GM18498 (cell line): ENCODE measurements around the gene HIGD1A.

ENCODE experiments used
- ATAC-seq: cut with Tn5 transposase; IDR thresholded peaks from one replicate; pipeline ENCODE4 v1.9.1; 2021; ENCODE audit warnings: mild to moderate bottlenecking, moderate library complexity; ENCODE audit not compliant: unreplicated experiment

HIGD1A gene

DNA sequence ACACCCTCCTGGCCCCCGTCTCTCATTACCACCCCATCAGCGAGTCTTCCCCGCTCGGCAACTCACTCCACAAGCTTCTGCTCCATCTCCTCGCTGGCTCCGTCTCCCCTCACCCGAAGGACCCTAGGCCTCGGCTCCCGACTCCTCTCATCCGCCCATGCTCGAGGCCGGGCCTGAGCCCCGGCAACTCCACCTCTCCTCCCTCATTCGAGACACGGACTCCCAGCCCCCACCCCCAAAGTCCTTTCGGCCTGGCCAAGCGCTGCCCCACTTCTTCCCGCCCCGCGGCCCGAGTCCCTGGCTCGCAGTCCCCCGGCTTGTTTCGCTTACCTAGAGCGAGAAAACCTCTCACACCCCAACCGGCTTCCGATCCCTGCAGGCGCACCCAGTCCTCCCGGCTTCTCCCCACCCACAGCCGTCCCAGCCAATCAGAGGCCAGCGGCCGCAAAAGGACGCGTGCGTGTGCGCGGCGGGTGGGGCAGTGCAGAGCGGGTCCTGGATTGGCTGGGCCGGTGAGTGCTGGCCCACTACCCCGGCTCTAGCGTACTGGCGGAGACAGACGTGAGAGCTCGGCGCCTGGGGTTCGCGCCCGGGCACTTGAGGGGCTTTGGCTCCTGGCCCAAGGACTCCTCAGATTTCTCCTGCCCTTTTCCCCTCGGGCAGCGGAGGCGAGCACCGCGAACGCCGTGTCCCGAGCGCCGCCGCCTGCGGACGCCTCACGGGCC lies at the start of gene HIGD1A:
HIGD1A (minus strand) TSS at position 385 of the 725 bp plus-strand sequence. CDS start 10,237 bp downstream, outside the sequence.
- peak; percentile 99 for ATAC-seq

DNA sequence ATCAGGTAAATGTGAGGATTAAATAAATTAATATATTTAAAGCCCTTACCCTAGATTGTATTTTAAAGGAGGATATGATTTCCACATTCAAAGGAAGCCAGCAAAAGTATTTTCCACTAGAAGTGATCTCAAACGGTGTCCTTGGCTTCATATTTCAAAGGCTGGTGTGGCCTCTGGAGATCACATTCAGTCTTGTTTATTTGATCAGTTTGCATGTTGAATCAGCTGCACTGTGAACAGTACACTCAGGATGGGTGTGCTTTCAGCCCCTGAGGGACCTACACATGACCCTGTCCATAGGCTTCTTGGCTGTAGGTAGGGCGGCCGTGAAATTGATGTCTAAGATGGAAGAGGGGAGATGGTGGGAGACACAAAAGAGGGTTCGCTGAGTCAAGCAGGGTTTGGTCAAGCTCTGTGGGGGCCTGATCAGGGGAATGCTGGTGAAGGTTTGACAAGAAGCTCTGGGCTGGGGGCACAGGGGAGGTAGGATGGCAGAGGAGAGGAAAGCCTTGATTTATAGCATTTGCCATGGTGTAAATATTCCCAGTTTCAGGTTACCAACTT lies 49.5 kb upstream of the HIGD1A start:
- ATAC-seq, result no peak

DNA sequence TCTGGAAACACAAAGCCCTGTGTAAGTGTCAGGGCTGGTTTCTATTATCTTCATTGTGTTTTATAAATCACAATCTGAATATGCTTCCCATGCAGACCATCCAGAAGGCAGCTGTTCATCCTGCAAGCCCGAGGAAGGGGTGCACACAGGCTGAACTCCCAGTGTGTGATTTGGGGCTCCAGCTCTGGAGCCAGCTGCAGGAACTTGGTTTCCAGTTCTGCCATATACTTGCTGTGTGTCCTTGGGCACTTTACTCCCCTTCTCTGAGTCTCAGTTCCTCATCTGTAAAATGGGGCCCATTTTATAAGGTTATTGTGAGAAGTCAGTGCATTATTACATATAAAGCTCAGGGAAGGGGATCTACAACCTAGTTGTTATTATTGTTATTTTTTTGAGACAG lies 48.8 kb upstream of the HIGD1A start:
- ATAC-seq, result no peak

DNA sequence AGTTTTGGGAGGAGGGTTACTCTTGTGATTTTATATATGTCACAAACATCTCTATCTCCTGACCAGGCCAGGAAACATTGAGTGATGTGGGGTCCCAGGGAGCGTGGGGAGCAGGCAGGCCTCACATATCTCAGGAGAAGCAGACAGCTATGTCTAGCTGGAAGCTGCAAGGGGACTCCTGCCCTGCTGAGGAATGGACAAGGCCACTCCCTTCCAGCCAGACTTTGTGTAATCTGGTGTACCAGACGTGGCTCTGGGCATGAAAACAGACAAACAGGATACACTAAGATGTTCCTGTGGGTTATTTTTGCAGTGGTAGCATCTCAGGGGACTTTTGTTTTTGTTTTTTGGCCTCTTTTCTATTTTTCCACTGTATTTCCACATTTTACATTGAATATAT lies 48.2 kb upstream of the HIGD1A start:
- no peak for ATAC-seq

DNA sequence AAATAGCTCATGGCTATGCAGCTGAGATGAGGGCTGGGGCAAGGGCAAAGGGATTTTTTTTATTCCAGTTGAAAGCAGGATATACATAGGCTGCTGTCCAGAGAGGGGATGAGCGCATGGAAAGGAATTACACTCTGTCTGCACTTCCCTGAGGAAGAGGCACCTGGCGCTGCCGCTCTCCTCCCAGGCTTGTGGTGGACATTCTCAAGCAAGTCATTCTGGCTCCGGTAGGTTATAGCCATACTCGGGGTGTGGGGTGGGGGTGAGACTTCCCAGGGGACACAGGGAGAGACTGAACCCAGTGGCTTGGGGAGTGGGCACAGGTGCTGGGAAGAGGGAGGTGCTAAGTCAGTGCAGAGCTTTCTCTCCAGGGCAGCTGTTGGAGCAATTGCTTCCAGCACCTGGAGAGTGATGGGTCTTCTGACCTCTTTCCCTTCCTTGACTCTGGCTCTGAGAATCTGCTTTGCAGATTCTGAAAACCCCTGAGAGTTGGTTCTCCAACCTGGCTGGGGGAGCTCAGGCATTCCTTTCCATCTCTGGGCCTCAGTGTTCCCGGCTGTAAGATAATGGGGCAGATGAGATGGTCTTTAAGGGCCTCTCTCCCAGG lies 47.0 kb upstream of the HIGD1A start:
- ATAC-seq, result no peak

DNA sequence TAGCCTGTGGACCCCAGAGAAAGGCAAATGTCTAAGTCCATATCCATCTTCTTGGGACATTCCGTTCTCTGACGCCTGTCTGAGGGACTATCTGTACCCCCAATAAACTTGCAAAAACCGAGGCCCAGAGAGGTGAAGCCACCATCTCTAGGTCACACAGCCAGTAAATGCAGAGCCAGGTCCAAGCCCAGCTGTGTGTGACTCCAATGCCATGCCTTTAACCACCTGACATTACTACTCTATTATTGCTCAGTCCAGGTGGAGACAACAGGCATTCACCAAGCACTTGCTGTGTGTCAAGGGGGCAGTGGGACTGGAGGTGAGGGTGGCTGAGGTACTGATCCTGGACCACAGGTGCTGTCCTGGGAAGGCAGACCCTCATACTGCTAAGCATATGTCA lies 46.0 kb upstream of the HIGD1A start:
- no peak for ATAC-seq

DNA sequence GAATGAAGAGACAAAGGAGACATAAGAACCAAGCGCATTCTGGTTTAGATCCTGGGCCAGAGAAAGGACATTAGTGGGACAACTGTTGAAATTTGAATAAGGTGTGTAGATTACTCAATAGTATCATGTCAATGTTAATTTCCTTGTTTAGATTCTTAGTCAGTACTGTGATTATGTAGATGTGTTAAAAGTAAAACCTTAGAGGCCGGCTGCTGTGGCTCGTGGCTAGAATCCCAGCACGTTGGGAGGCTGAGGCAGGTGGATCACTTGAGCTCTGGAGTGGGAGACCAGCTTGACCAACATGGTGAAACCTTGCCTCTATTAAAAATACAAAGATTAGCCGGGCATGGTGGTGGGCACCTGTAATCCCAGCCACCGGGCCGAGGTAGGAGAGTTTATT lies 44.7 kb upstream of the HIGD1A start:
- no peak for ATAC-seq

DNA sequence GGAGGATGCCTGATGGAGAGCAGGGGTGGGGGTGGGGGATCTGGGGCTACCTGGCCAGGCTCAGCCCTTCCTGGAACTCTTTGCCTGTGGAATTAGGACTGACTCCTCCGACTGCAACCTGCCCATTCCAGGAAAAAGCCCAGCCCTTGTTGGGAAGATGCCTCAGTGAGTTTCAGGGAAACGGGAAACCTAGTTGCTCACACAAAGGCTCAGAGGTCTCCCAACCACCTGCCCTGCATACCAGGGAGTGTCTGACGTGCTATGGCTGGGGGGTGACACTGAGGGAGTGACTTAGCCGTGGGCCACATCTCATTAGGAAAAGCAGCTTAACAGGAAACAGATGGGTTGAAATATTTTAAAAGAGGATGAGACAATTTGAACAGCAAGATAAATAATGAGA lies 43.4 kb upstream of the HIGD1A start:
- ATAC-seq, result no peak

DNA sequence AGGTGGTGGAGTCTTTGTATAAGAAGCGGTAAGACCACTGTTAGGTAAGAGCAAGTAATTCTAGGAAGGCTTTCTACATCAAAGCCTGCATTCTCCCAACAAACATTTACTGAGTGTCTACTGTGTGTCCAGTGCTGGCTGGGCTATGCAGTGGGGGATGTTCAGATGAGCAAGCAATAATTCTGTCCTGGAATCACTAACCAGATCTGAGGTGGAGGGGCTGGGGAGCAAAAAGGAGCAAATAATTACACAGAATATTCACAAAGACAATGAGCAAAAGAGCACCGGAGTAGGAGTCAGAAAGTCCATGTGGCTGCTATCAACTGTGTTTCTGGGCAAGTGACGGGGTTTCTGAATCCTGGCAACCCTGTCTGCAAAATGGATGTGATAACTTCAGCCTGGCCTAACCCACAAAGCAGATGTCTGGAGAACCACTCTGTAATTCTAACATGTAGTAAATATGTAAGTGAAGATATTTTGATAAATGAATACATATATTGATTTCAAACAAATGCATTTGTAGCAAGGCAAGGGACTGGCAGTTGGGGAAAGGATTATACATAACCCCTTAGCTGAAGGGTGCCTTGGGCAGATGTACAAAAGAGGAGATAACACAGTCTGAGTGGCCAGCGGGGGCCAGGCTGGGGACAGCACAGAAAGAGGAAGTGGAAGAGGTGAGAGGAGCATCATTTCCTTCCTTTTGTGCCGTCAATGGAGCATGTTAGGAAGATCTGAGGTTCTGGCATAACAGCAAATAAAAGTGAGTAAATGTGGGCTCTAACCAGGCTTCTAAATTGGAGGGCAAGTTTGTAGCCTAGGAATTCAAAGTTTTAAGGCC lies 42.6 kb upstream of the HIGD1A start:
- ATAC-seq, result peak; percentile 53

DNA sequence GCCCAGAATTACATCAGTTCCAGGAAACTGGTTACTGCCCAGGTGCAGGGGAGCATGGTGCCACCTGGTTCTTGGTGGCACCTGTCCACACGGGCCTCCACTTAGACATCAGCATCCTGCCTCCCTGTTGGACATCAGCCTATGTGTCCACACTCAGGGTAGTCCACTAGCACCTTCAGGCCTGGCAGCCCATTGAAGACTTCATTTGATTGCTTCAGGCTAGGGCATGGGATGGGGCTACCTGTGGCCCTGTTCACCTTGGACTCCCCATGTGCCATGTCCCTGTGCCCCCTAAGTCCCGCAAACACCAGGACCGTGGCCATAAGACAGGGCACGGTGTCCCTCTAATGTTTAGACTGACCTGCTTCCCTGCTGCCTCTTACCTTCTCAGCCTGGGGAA lies 40.5 kb upstream of the HIGD1A start:
- no peak for ATAC-seq

DNA sequence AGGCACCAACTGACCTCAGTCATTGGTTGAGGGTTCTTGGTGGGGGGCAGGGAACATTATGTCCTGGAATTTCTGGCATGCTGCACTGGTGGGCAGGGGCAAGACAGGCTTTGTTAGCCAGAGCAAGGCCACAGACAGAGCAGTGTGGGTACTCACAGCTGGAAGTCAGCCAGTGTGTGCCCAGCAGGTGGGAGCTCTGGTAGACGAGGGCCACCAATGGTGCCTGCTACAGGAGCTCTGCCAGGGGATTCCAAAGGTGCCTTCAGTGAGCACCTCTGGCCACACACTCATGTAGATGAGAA lies 40.1 kb upstream of the HIGD1A start:
- no peak for ATAC-seq

DNA sequence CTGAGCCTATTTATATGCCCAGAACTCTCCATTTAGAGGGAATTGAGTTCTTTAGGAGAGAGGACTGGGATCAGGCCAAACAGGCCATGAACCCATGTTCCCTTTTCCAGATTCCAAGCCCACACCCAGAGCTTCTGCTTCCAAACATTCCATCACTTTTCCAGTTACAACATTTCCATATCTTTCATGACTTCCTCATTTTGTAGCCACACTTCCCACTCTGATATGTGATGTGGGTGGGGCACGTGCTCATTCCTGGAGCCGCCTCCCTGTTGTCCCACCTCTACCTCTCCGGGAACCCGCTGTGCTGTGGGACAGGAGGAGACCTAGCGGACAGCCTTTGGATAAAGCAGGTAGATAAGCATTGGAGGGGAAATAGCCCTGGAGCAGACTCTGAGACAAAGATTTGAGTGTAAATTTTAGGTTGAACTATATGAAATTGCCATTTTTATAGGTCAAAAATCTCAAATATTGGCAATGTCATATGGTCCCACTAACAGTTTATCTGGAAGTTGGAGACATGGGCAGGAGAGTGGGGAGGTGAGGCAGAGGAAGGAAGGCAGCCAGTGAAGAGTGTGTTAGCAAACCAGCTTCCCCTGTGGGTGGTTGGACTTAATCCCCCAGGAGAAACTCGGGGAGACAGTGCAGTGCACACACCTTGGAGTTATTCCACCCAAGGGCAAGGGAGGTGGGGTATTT lies 39.6 kb upstream of the HIGD1A start:
- ATAC-seq, result no peak

DNA sequence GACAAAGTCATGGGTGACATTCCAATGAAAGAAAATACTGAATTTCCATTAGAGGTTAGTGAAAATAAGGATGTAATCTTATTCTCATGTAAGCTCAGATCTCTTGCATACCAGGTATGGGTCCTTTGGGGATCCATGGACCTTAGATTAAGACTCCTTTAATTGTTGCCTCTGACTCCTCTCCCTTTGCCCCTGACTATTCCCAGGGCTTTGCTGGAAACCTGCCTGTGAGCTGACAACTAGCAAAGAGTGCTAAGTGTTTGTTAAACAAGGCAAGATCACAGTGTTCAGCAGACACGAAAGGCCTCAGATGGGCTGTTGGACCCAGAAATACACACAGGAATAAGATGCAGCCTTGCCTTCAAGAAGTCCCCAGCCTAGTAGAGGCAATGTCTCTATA lies 37.0 kb upstream of the HIGD1A start:
- no peak for ATAC-seq

DNA sequence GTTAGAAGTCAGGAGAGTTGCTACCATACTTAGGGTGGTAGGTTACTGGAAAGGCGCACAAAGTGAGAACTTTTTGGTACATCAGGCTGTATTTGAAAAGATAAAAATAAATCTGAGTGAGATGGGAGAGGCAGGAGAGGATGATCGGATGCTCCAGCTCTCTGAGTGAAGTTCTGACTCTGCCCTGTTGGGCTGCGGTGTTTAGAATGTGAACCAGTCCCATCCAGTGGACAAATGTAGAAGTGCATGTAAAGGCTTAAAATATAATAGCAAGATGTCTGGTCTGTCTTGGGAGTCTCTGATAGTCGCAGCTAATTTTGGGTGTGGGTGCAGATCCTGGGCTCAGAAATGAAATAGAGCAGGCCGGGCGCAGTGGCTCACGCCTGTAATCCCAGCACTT lies 35.3 kb upstream of the HIGD1A start:
- peak; percentile 97 for ATAC-seq

DNA sequence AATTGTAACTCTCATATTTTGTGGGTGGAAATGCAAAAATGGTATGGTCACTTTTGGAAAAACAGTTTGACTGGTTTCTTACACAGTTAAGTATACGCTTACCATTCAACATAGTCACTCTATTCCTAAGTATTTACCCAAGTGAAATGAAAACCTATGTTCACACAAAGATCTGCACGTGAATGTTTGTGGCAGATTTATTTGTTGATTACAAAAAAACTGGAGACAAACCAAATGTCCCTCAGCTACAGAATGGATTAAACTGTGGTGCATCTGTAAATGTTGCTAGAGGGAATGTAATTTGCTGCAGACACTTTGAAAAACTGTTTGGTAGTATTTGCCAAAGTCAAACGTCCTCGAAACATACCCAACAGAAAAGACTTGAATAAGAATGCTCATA lies 34.3 kb upstream of the HIGD1A start:
- no peak for ATAC-seq

DNA sequence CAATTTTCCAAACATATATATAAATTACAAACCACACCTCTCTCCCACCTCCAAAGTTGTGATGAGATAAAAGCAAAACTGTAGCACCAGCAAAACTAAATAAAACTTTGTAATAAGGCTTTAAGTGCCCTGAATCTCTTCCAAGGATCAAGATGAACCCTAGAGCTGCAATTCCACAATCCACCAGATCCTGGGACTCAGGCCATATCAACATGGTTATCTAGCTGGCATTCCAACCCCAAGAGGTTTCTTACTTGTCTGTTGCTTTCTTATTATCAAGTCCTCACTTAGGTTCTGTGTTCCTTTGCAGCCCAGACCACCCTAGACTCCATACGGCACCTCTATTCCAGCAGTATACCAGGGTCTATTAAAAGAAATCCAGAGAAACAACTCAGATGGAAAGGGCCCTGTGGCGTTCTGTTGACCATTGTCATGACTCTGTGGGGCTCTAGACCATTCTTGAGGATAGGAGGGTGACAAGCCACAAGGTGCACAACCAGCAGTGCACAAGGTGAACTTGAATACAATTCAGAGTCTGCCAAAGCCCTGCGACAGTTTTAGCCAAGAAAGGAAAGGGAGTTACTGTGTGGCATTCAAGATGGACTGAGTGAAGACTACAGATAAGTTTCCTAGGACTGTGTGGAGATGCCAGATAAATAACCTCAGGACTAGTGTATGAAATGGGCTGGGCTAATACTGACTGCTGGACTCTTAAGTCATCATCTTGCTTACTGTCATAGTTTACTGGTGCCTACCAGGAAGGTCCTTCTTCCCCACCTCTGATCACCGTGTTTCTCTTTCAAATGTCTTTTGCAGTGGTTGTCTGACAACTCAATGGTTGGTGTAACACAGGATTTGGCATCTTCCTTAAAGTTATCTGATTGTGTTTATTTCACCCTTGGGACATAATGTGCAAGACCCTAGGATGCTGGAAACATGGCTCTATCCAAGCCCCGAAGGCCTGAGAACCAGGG lies 32.1 kb upstream of the HIGD1A start:
- no peak for ATAC-seq

DNA sequence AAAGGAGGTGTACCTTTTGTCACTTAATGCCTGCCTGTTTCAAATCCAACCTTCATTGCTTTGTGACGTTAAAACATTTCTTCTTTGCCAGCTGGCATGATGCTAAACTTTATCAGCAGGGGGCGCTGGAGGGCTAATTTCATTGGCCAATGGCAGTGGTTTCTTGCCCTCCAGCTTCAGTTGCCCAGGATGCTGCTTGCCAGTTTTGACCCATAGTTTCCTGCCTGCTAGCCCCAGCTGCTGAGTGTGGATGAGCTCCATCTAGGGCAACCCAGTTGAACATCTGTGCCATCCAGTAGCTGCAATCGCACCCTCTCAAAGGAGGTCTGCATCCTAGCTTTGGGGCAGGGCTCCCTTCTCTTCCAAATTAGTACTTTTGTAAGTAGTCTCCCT lies 27.0 kb upstream of the HIGD1A start:
- ATAC-seq, result peak; percentile 79

DNA sequence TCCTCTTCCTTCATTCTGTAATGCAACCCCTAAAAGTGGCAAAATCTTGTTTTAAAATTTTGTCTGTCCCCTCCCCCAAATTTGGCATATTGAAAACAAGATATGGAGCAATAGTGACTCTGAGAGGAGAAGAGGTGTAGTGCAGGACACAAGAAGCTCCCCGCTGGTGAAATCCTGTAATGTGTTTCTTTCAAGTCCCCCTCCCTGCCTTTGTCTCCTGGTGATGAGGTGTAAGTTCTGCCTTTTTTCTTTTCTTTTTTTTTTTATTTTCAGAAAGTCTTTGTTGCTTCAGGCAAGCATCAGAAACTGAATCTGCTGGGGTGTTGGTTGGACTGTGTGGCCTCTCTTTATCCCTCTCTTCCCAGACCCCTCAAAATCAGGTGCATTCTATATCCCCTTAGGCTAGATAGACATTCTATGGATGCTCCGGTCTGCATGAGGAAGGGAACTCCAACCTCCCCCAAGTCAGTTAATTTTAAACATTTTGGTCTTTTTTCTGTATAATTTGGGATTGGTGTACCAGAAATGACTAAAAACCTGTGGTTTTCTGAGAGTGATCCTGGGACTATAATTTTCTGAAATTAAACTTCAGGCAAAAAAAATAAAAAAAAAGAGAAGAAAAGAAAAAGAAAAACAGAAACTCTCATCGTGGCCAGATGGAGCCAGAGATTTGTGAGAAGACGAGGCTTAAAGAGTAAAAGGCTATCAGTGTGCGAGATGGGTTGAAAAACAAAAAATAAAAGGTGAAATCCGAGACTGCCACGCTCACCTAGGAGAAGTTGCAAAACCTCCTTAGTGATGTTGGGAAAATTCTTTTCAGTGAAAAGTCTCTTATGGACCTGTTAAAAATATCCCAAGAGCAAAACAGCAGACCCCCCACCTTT lies 26.4 kb upstream of the HIGD1A start:
- no peak for ATAC-seq
